Gastrocnemius medialis (tissue), 4 donors: ENCODE results near the gene HIRA. TPM values are rescaled to one million over a fixed set of nuclear protein-coding genes. Genes with fewer than 3 reads are reported as not detected.

ENCODE experiments used
- ATAC-seq, 2 donors: fragments of 150-250 bp; one replicate each; pipeline ENCODE4 v1.9.1; 2016
- DNase-seq, 2 donors: peaks; one replicate each; pipeline ENCODE4 v3.0.0-alpha.2; 2019
- H3K27ac ChIP-seq, 4 donors: fragments of 200-600 bp; sonication (generic); 1 replicate in 1 of 4; 2 replicates in 3 of 4; pipeline ENCODE4 v1.5.1; 2016 to 2018; ENCODE audit warnings: mild to moderate bottlenecking in 2 of 4, moderate library complexity in 1 of 4
- H3K27me3 ChIP-seq, 3 donors: fragments of 200-600 bp; sonication (generic) in 2 of 3; 1 replicate in 1 of 3; 2 replicates in 2 of 3; pipeline versions ENCODE4 v1.5.1 to v1.6.0; 2016 to 2019; ENCODE audit warnings: mild to moderate bottlenecking in 1 of 3, moderate library complexity in 1 of 3
- H3K36me3 ChIP-seq, 2 donors: fragments of 200-600 bp; sonication (generic) in 1 of 2; one replicate each; pipeline ENCODE4 v1.5.1; 2017 to 2018
- H3K4me1 ChIP-seq, 2 donors: fragments of 200-600 bp; sonication (generic) in 1 of 2; one replicate each; pipeline ENCODE4 v1.5.1; 2016 to 2017; ENCODE audit warnings: mild to moderate bottlenecking in 2 of 2
- H3K4me3 ChIP-seq, 4 donors: fragments of 200-600 bp; sonication (generic) in 3 of 4; 1 replicate in 1 of 4; 2 replicates in 3 of 4; pipeline ENCODE4 v1.5.1; 2016 to 2019; ENCODE audit warnings: mild to moderate bottlenecking in 2 of 4
- H3K9me3 ChIP-seq, 3 donors: fragments of 200-600 bp; sonication (generic) in 2 of 3; 1 replicate in 1 of 3; 2 replicates in 2 of 3; pipeline ENCODE4 v1.5.1; 2016 to 2019
- CTCF ChIP-seq, 5 experiments: fragments of 450-650 bp in 3 of 5; fragments of 200-600 bp in 2 of 5; sonication (generic) in 2 of 5; IDR thresholded peaks in 4 of 5; conservative IDR thresholded peaks in 1 of 5; 1 replicate in 4 of 5; 2 replicates in 1 of 5; pipeline ENCODE4 v1.5.1; 2016 to 2019; ENCODE audit warnings: antibody characterized with exemption in 5 of 5, mild to moderate bottlenecking in 3 of 5, moderate library complexity in 3 of 5
- POLR2A ChIP-seq, 2 donors: fragments of 450-650 bp; IDR thresholded peaks; one replicate each; pipeline ENCODE4 v1.6.1; 2017; ENCODE audit warnings: antibody characterized with exemption in 2 of 2, mild to moderate bottlenecking in 2 of 2, moderate library complexity in 2 of 2
- in situ Hi-C, 4 donors: fragments of 200-750 bp; cut with MboI; loops; one replicate each; pipeline versions ENCODE4 v1.15.0 to v1.8.0; 2017; ENCODE audit warnings: low sequenced_read_pairs in 4 of 4
- intact Hi-C: fragments of 100-400 bp; cut with DNase I; formaldehyde crosslinking; loops from one replicate; pipeline ENCODE4 v1.15.1; 2023; ENCODE audit warnings: low total_unique reads
- total RNA-seq, 4 donors: library from RNA; depleted of rRNA; stranded (reverse); fragments of >200 nt; gene quantifications; one replicate each; pipeline versions ENCODE4 v1.1.0 to v1.2.3, GENCODE V29; 2016

Gene HIRA
- total RNA-seq, 4 donors from 2014 or later = 14.2 to 46.8 (median 24.6) TPM

GRCh38 chr22:19352217-19352616 lies 79.3 kb downstream of the HIRA start:
- Histone ChIP-seq H3K27me3 (no peaks in the 10 kb centered on the region), H3K9me3 (no peaks in the 10 kb centered on the region), H3K4me1 (peaks cover 3 to 5% of the 10 kb centered on the region in 2 donors), H3K27ac (no peak overlapping the region), H3K36me3 (peaks cover 0 to 89% of the 10 kb centered on the region in 2 donors), H3K4me3 (no peak overlapping the region)
- intact Hi-C loops (no loop called here), in situ Hi-C loops (no loop called here)
- TF ChIP-seq POLR2A (IDR thresholded peaks at IDR 0.05) (no peak), CTCF (IDR thresholded peaks at IDR 0.05 in 4 of 5, conservative IDR thresholded peaks at IDR 0.05 in 1 of 5) (no peak)
- ATAC-seq = no peak
- no peak for DNase-seq

- no peak for TF ChIP-seq CTCF (IDR thresholded peaks at IDR 0.05 in 4 of 5, conservative IDR thresholded peaks at IDR 0.05 in 1 of 5)
- no peak for TF ChIP-seq POLR2A (IDR thresholded peaks at IDR 0.05)
- in situ Hi-C loops = no loop called here
- no peak overlapping the region for H3K4me3 ChIP-seq
- peaks cover 0 to 89% of the 10 kb centered on the region in 2 donors for H3K36me3 ChIP-seq
- intact Hi-C loops = no loop called here
- peaks cover 3 to 5% of the 10 kb centered on the region in 2 donors for H3K4me1 ChIP-seq
- H3K9me3 ChIP-seq = no peaks in the 10 kb centered on the region
- H3K27ac ChIP-seq = no peak overlapping the region
- DNase-seq = no peak
- H3K27me3 ChIP-seq = no peaks in the 10 kb centered on the region
- ATAC-seq = no peak
Observed at GRCh38 chr22:19351604-19352003, 79.9 kb downstream of the HIRA start.

- H3K27ac ChIP-seq = peak overlapping the region in 3 of 4 donors; percentile 51 to 66 (median 57)
- H3K4me3 ChIP-seq = no peak overlapping the region
- H3K4me1 ChIP-seq = peaks cover 3 to 5% of the 10 kb centered on the region in 2 donors
- no peaks in the 10 kb centered on the region for H3K9me3 ChIP-seq
- in situ Hi-C loops (no loop called here), intact Hi-C loops (no loop called here)
- ATAC-seq (no peak), DNase-seq (no peak)
- TF ChIP-seq POLR2A (IDR thresholded peaks at IDR 0.05) = no peak
- TF ChIP-seq CTCF (IDR thresholded peaks at IDR 0.05 in 4 of 5, conservative IDR thresholded peaks at IDR 0.05 in 1 of 5) = no peak
- H3K27me3 ChIP-seq = no peaks in the 10 kb centered on the region
- H3K36me3 ChIP-seq = peaks cover 0 to 88% of the 10 kb centered on the region in 2 donors
Observed at GRCh38 chr22:19350947-19351346, 80.6 kb downstream of the HIRA start.

- in situ Hi-C loops = no loop called here
- peak in 1 of 2 donors; percentile 34 for DNase-seq
- Histone ChIP-seq H3K9me3 (no peaks in the 10 kb centered on the region), H3K36me3 (peaks cover 0 to 88% of the 10 kb centered on the region in 2 donors), H3K4me3 (no peak overlapping the region), H3K27ac (peak overlapping the region in 3 of 4 donors; percentile 51 to 66 (median 57)), H3K4me1 (peaks cover 3 to 5% of the 10 kb centered on the region in 2 donors), H3K27me3 (no peaks in the 10 kb centered on the region)
- intact Hi-C loops = no loop called here
- no peak for TF ChIP-seq POLR2A (IDR thresholded peaks at IDR 0.05)
- TF ChIP-seq CTCF (IDR thresholded peaks at IDR 0.05 in 4 of 5, conservative IDR thresholded peaks at IDR 0.05 in 1 of 5) = no peak
- peak; percentile 78 to 89 for ATAC-seq
Observed at GRCh38 chr22:19350476-19350859, 81.1 kb downstream of the HIRA start.
